Stimulated activated CD8-positive, alpha-beta memory T cell treated with anti-CD3 and anti-CD28 coated beads, Interleukin-12 subunit alpha, Interleukin-12 subunit beta, amount 100 ng/mL, for 24 hours (primary cell): ENCODE data around the gene MEG3.

Source experiments
- DNase-seq: peaks from one replicate; pipeline ENCODE4 v3.0.0-alpha.2; 2020; ENCODE audit errors: extremely low read depth

The MEG3 gene

GRCh38 chr14:100825713-100826331 lies at the start of gene MEG3:
MEG3 (plus strand) TSS chr14:100826118.
- DNase-seq: no peak

GRCh38 chr14:100776681-100777365 lies 49.1 kb upstream of the MEG3 start:
- no peak for DNase-seq

- DNase-seq: no peak
These were observed 48.5 kb upstream of the MEG3 start for GRCh38 chr14:100777366-100777817.

- no peak for DNase-seq
These were observed 47.9 kb upstream of the MEG3 start for GRCh38 chr14:100777818-100778525.

- DNase-seq: no peak
These were observed 47.4 kb upstream of the MEG3 start for GRCh38 chr14:100778526-100778882.

GRCh38 chr14:100778951-100779690 lies 46.8 kb upstream of the MEG3 start:
- no peak for DNase-seq

GRCh38 chr14:100779691-100780080 lies 46.2 kb upstream of the MEG3 start:
- no peak for DNase-seq

GRCh38 chr14:100780246-100780645 lies 45.7 kb upstream of the MEG3 start:
- no peak for DNase-seq

GRCh38 chr14:100780646-100781355 lies 45.1 kb upstream of the MEG3 start:
- DNase-seq: no peak

- DNase-seq: no peak
These were observed 44.0 kb upstream of the MEG3 start for GRCh38 chr14:100781952-100782351.

- no peak for DNase-seq
These were observed 43.2 kb upstream of the MEG3 start for GRCh38 chr14:100782516-100783320.

GRCh38 chr14:100783630-100784370 lies 42.1 kb upstream of the MEG3 start:
- no peak for DNase-seq

GRCh38 chr14:100784523-100785337 lies 41.2 kb upstream of the MEG3 start:
- no peak for DNase-seq

- DNase-seq: no peak
These were observed 40.6 kb upstream of the MEG3 start for GRCh38 chr14:100785338-100785615.

GRCh38 chr14:100785626-100786025 lies 40.3 kb upstream of the MEG3 start:
- DNase-seq: no peak

GRCh38 chr14:100786131-100786530 lies 39.8 kb upstream of the MEG3 start:
- no peak for DNase-seq

GRCh38 chr14:100786576-100787219 lies 39.2 kb upstream of the MEG3 start:
- DNase-seq: no peak

GRCh38 chr14:100787659-100788058 lies 38.3 kb upstream of the MEG3 start:
- DNase-seq: no peak

GRCh38 chr14:100788517-100788916 lies 37.4 kb upstream of the MEG3 start:
- no peak for DNase-seq
